ENCODE results near the gene FBXL4.

FBXL4 gene

DNA sequence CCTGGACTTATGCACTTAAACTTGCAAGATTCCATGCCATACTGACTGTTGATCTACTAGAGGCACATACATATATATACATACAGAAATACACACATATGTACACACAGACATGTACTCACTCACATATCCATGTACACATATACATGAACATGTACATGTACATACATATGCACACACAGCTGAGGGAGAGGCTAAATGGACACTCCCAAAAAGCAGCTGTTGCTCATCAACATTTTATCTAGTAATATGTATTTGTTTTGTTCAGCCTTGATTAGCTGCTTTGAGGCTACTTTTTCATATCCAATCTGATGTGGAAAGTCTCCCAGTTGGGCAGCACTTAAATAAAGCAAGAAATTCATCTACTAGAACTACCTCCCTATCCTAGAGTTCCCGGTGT is 33.7 kb upstream of the FBXL4 start:
- no peak for DNase-seq (ENCODE audit: low read depth)
- TF ChIP-seq, protein P1, sequence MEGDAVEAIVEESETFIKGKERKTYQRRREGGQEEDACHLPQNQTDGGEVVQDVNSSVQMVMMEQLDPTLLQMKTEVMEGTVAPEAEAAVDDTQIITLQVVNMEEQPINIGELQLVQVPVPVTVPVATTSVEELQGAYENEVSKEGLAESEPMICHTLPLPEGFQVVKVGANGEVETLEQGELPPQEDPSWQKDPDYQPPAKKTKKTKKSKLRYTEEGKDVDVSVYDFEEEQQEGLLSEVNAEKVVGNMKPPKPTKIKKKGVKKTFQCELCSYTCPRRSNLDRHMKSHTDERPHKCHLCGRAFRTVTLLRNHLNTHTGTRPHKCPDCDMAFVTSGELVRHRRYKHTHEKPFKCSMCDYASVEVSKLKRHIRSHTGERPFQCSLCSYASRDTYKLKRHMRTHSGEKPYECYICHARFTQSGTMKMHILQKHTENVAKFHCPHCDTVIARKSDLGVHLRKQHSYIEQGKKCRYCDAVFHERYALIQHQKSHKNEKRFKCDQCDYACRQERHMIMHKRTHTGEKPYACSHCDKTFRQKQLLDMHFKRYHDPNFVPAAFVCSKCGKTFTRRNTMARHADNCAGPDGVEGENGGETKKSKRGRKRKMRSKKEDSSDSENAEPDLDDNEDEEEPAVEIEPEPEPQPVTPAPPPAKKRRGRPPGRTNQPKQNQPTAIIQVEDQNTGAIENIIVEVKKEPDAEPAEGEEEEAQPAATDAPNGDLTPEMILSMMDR (IDR thresholded peaks at IDR 0.05; ENCODE audit: low read length, missing control alignments), result no peak
- H3K4me3 ChIP-seq (replicated peaks; ENCODE audit: low read depth, low read length), result no peak overlapping the region

DNA sequence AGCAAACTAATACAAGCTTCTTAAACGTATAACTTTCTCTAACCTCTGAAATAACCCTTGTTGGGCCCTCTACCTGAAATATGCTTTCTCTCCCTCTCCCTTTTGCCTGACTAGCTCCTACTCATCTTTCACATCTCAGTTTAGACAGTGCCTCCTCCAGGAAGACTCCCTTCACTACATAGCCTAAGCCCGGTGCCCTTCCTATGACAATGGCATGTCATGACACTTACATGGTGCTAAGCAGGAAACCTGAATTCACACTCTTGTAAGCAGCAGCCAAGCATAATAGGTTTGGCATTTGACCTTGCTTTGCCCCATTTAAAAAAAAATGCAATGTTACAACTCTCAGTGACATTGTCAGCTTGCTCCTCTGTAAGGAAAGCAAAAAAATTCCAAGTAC is 33.1 kb upstream of the FBXL4 start:
- TF ChIP-seq, protein P1 (IDR thresholded peaks at IDR 0.05; ENCODE audit: low read length, missing control alignments), result no peak
- DNase-seq (ENCODE audit: low read depth), result no peak
- no peak overlapping the region for H3K4me3 ChIP-seq (replicated peaks; ENCODE audit: low read depth, low read length)

DNA sequence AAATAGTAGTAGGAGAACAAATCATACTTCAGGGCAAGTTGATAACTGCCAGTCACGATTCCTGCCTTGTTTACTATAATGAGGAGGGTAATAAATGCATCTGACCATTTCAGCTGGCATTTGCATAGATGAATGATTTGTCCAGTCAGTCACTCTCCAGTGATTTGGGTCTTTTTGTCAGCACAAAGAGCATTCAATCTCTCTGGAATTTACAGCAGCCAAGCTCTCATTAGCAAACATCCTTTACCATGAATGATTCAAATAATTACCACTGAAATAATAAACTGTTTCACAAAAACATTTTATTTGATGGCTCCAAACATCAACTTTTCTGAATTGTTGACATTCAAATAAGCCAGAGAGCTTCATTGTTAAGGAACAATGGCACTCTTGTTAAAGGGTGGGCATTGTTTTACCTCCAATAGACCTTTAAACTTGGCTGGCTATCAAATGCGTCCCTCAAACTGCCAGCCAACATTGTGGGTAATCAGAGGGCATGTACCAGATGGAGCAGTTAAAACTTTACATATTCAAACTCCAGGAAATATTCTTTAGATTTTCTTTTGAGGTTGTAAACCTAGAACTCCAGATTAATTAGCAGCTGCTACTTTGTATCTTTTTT is 30.0 kb upstream of the FBXL4 start:
- DNase-seq (ENCODE audit: low read depth), result no peak
- no peak overlapping the region for H3K4me3 ChIP-seq (replicated peaks; ENCODE audit: low read depth, low read length)
- TF ChIP-seq, protein P1 (IDR thresholded peaks at IDR 0.05; ENCODE audit: low read length, missing control alignments), result no peak

DNA sequence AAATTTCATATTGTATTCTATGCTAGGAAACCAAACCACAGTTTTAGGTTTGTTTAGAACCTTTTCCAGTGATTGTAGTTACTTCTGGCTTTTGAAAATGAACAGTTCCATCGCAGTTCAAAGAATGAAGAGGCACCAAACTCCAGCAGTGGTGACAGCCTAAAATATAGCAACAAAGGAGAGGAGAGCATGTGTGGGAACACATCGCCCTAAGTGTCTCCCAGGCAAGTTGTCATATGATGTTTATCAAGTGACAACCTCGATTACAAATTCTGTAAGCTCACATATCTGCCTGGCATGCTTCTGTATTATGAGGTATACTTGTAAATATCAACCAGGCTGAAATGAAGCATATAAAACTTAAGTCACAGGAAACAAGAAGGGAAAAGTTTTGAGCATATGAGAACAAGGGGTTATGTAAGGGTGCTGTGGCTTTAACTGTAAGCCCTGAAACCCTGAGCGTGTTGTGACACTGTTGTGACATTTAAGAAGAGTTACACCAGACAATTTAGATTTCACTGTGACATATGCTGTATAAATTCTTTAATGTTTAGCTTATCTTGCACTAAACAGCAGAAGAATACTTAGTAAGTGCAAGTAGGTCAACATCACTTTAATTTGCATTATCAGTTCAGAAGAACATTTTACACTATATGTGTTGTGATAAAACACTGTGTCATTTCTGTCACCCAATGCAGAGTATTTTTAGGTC is 29.1 kb upstream of the FBXL4 start:
- TF ChIP-seq, protein P1 (IDR thresholded peaks at IDR 0.05; ENCODE audit: low read length, missing control alignments), result no peak
- DNase-seq (ENCODE audit: low read depth), result no peak
- no peak overlapping the region for H3K4me3 ChIP-seq (replicated peaks; ENCODE audit: low read depth, low read length)

DNA sequence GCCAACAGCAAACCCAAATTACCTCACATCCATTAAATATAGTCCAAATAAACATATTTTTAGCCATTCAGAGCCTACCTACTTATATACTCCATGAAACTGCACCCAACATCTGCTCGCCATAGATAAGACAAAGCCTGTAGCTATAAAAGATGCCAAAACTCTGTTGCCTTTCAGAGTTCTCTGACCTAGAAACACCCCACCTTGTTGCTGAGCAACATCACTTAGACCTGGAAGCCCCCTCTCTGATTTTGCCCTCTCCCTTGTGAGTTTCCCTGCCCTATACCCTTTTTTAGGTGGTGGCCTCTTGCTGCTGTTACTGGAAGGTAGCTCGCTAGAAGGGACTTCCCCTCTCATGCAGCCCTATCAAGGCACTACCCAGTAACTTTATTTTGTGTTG is 27.7 kb upstream of the FBXL4 start:
- DNase-seq (ENCODE audit: low read depth), result no peak
- TF ChIP-seq, protein P1 (IDR thresholded peaks at IDR 0.05; ENCODE audit: low read length, missing control alignments), result no peak

DNA sequence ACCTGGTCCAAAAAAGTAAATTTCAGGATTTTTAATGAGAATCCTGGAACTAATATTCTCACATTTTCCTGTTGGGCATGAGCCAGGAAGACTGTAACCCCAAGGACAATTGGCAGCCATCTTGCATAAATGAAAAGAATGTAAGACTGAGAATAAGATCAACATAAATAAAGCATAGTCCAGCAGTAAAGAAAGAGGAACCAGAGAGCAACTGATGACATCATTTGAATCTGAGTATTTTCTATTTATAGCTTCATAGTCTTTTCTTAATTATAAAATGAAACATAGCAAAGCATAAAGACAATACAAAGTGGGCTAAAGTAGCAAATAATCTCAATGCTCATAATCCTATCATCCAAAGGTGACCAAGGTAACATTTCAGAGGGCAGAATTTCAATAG is 26.6 kb upstream of the FBXL4 start:
- TF ChIP-seq, protein P1 (IDR thresholded peaks at IDR 0.05; ENCODE audit: low read length, missing control alignments), result no peak
- no peak overlapping the region for H3K4me3 ChIP-seq (replicated peaks; ENCODE audit: low read depth, low read length)
- no peak for DNase-seq (ENCODE audit: low read depth)

More for the DNA sequence above, 27.7 kb upstream of the FBXL4 start:
- no peak overlapping the region for H3K4me3 ChIP-seq (replicated peaks; ENCODE audit: low read depth, low read length)

DNA sequence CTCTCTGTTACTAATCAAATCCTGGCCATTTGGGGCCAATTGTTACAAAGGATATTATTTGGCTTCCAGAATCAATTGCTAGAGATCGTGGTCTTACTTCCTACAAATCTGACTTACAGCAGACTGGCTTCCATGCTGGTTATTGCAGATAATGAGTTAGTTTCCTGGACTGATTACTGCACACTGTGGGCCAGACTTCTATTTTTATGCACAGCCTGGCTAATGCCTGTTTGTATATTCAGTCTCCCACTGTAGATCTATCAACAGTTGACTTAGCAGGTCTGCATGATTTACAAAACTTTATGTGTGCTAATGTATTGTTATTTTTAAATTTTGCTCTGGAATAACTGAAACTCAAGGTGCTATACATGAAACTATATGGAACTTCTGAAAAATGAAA is 25.8 kb upstream of the FBXL4 start:
- no peak for DNase-seq (ENCODE audit: low read depth)
- TF ChIP-seq, protein P1 (IDR thresholded peaks at IDR 0.05; ENCODE audit: low read length, missing control alignments), result no peak
- H3K4me3 ChIP-seq (replicated peaks; ENCODE audit: low read depth, low read length), result no peak overlapping the region
